Embryonic facial prominence (tissue), 1 donor: ENCODE results near the gene SRRM4.
"Not testable (repeated sequence)": the region's sequence is repeated elsewhere in the genome, so short reads cannot be mapped to it uniquely, and the experiment has no call there.

ENCODE experiments used
- DNase-seq: peaks from one replicate; pipeline ENCODE4 v3.0.0-alpha.2; 2016; ENCODE audit errors: extremely low spot score

The SRRM4 gene

GRCh38 chr12:119069147-119069642, 87.9 kb downstream of the SRRM4 start:
- DNase-seq = no peak

- DNase-seq = no peak
These were observed 89.8 kb downstream of the SRRM4 start for GRCh38 chr12:119071176-119071575.

- no peak for DNase-seq
These were observed 90.4 kb downstream of the SRRM4 start for GRCh38 chr12:119071638-119072231.

GRCh38 chr12:119072440-119072839, 91.1 kb downstream of the SRRM4 start:
- DNase-seq = no peak

- no peak for DNase-seq
These were observed 94.0 kb downstream of the SRRM4 start for GRCh38 chr12:119075222-119075787.

GRCh38 chr12:119075918-119076317, 94.6 kb downstream of the SRRM4 start:
- DNase-seq = no peak

GRCh38 chr12:119079530-119079929, 98.2 kb downstream of the SRRM4 start:
- DNase-seq = no peak

GRCh38 chr12:119082016-119082415, 100.7 kb downstream of the SRRM4 start:
- DNase-seq = no peak

GRCh38 chr12:119082496-119082895, 101.2 kb downstream of the SRRM4 start:
- no peak for DNase-seq

- DNase-seq = no peak
These were observed 107.5 kb downstream of the SRRM4 start for GRCh38 chr12:119088685-119089379.

- no peak for DNase-seq
These were observed 108.2 kb downstream of the SRRM4 start for GRCh38 chr12:119089380-119090013.

- DNase-seq = no peak
These were observed 108.9 kb downstream of the SRRM4 start for GRCh38 chr12:119090276-119090675.

- no peak for DNase-seq
These were observed 109.5 kb downstream of the SRRM4 start for GRCh38 chr12:119090865-119091264.

GRCh38 chr12:119096429-119097202, 115.3 kb downstream of the SRRM4 start:
- no peak for DNase-seq

GRCh38 chr12:119100933-119101332, 119.6 kb downstream of the SRRM4 start:
- no peak for DNase-seq

GRCh38 chr12:119102274-119102673, 120.9 kb downstream of the SRRM4 start:
- DNase-seq = no peak

- DNase-seq = no peak
These were observed 121.4 kb downstream of the SRRM4 start for GRCh38 chr12:119102714-119103113.

GRCh38 chr12:119104969-119105368, 123.6 kb downstream of the SRRM4 start:
- DNase-seq = not testable (repeated sequence)

- no peak for DNase-seq
These were observed 132.2 kb downstream of the SRRM4 start for GRCh38 chr12:119113496-119113986.

GRCh38 chr12:119114294-119114693, 133.0 kb downstream of the SRRM4 start:
- DNase-seq = no peak

GRCh38 chr12:119115296-119115905, 134.1 kb downstream of the SRRM4 start:
- no peak for DNase-seq
